Prostate gland (tissue), 2 donors: ENCODE measurements around the gene NLRC5.

Experiments
- CTCF ChIP-seq, 4 experiments: fragments of 200-600 bp in 2 of 4; fragments of 450-650 bp in 2 of 4; sonication (generic) in 2 of 4; IDR thresholded peaks; 1 replicate in 3 of 4; 2 replicates in 1 of 4; pipeline ENCODE4 v1.5.1; 2016 to 2019; ENCODE audit warnings: antibody characterized with exemption in 4 of 4, mild to moderate bottlenecking in 2 of 4, moderate library complexity in 2 of 4
- POLR2A ChIP-seq: fragments of 450-650 bp; IDR thresholded peaks from one replicate; pipeline ENCODE4 v1.6.1; 2016; ENCODE audit warnings: antibody characterized with exemption, mild to moderate bottlenecking
- POLR2AphosphoS5 ChIP-seq: sonication (generic); formaldehyde crosslinking; IDR thresholded peaks from one replicate; pipeline ENCODE4 v1.6.1; 2017; ENCODE audit warnings: antibody characterized with exemption

- TF ChIP-seq CTCF (IDR thresholded peaks at IDR 0.05) (no peak), POLR2A (no peak), POLR2AphosphoS5 (no peak)
Measured at GRCh38 chr16:57132470-57132869, 143.1 kb downstream of the NLRC5 start.
